Mesendoderm (in vitro differentiated cells): ENCODE results near the gene EML4. TPM values are rescaled to one million over a fixed set of nuclear protein-coding genes. Genes with fewer than 3 reads are reported as not detected.
"Not testable (repeated sequence)": the region's sequence is repeated elsewhere in the genome, so short reads cannot be mapped to it uniquely, and the experiment has no call there.

Experiments used
- DNase-seq: peaks from one replicate; pipeline ENCODE4 v3.0.0; 2013
- H2AK5ac ChIP-seq: 2 replicates; pipeline ENCODE4 v1.6.1; 2013; ENCODE audit warnings: low read length, inconsistent platforms
- H2BK120ac ChIP-seq: 2 replicates; pipeline ENCODE4 v1.6.1; 2013; ENCODE audit warnings: low read depth, mild to moderate bottlenecking, low read length, moderate library complexity, mixed read lengths
- H2BK15ac ChIP-seq: replicated peaks from 2 replicates; pipeline ENCODE4 v1.6.1; 2013; ENCODE audit warnings: low read depth, mild to moderate bottlenecking, moderate library complexity
- H2BK5ac ChIP-seq: 2 replicates; pipeline ENCODE4 v1.6.1; 2013; ENCODE audit warnings: low read length, inconsistent platforms
- H3K18ac ChIP-seq: 2 replicates; pipeline ENCODE4 v1.6.1; 2013; ENCODE audit warnings: mild to moderate bottlenecking, low read length, mixed read lengths
- H3K23ac ChIP-seq: one replicate; pipeline ENCODE4 v1.6.1; 2013; ENCODE audit warnings: low read length
- H3K27ac ChIP-seq: 2 replicates; pipeline ENCODE4 v1.5.1; 2013; ENCODE audit warnings: low read depth, mild to moderate bottlenecking, inconsistent platforms, low read length, moderate library complexity
- H3K27me3 ChIP-seq: 2 replicates; pipeline ENCODE4 v1.6.1; 2013; ENCODE audit warnings: low read length, control low read depth, mild to moderate bottlenecking, inconsistent platforms; ENCODE audit not compliant: insufficient read depth, poor library complexity
- H3K36me3 ChIP-seq: 2 replicates; pipeline ENCODE4 v1.6.1; 2013; ENCODE audit warnings: low read length, inconsistent platforms; ENCODE audit not compliant: control insufficient read depth, insufficient read depth
- H3K4ac ChIP-seq: one replicate; pipeline ENCODE4 v1.6.1; 2013; ENCODE audit warnings: low read depth, mild to moderate bottlenecking, low read length, moderate library complexity
- H3K4me1 ChIP-seq: 2 replicates; pipeline ENCODE4 v1.6.1; 2013; ENCODE audit warnings: low read depth, low read length, inconsistent platforms; ENCODE audit not compliant: control insufficient read depth
- H3K4me2 ChIP-seq: 2 replicates; pipeline ENCODE4 v1.6.1; 2013; ENCODE audit warnings: low read length
- H3K4me3 ChIP-seq: 2 replicates; pipeline ENCODE4 v1.5.1; 2013; ENCODE audit warnings: mild to moderate bottlenecking, low read length
- H3K56ac ChIP-seq: one replicate; pipeline ENCODE4 v1.6.1; 2013; ENCODE audit warnings: low read length
- H3K79me1 ChIP-seq: 2 replicates; pipeline ENCODE4 v1.6.1; 2013; ENCODE audit warnings: low read length, inconsistent platforms
- H3K79me2 ChIP-seq: 2 replicates; pipeline ENCODE4 v1.6.1; 2013; ENCODE audit warnings: mild to moderate bottlenecking, low read length; ENCODE audit not compliant: control insufficient read depth, insufficient read depth
- H3K9ac ChIP-seq: 2 replicates; pipeline ENCODE4 v1.6.1; 2013; ENCODE audit warnings: low read length, inconsistent platforms
- H4K5ac ChIP-seq: one replicate; pipeline ENCODE4 v1.6.1; 2013; ENCODE audit warnings: low read length
- H4K8ac ChIP-seq: one replicate; pipeline ENCODE4 v1.6.1; 2013; ENCODE audit warnings: low read depth, mild to moderate bottlenecking, control low read depth, low read length, moderate library complexity
- WGBS: extraction: QIAGEN DNeasy Blood & Tissue Kit; methylation state at CpG from one replicate; pipeline ENCODE4 v1.1.7; 2013; ENCODE audit warnings: low lambda C conversion rate, missing lambda C conversion rate; ENCODE audit not compliant: insufficient coverage; ENCODE audit errors: extremely low coverage; 5-methylcytosine and 5-hydroxymethylcytosine counted together
- polyA plus RNA-seq, 2 experiments: library from polyadenylated mRNA; stranded (reverse); fragments of 200-250 nt; gene quantifications; one replicate each; pipeline ENCODE4 v1.2.3, GENCODE V29; 2013

EML4 gene
- polyA plus RNA-seq (2013, experiment 1 of 2): 55.7 TPM
- 54.9 TPM for polyA plus RNA-seq (2013, experiment 2 of 2)

- Histone ChIP-seq H3K4me1 (no peaks in the 10 kb centered on the region), H3K18ac (peak within 1 kb of the TSS; percentile 45), H3K27me3 (no peaks in the 10 kb centered on the region), H2AK5ac (no peak within 1 kb of the TSS), H3K4me2 (peak within 1 kb of the TSS; percentile 42), H3K36me3 (no peaks in the 10 kb centered on the region), H4K5ac (peak within 1 kb of the TSS; percentile 7), H2BK15ac (no peak within 1 kb of the TSS), H4K8ac (no peak within 1 kb of the TSS), H3K27ac (peak within 1 kb of the TSS; percentile 25), H3K4ac (peak within 1 kb of the TSS; percentile 58), H3K79me2 (peaks cover 27% of the 10 kb centered on the region), H3K56ac (peak within 1 kb of the TSS; percentile 96), H3K79me1 (peaks cover 2% of the 10 kb centered on the region), H3K4me3 (peak within 1 kb of the TSS; percentile 90), H3K9ac (peak within 1 kb of the TSS; percentile 92), H3K23ac (peak within 1 kb of the TSS; percentile 48), H2BK120ac (no peak within 1 kb of the TSS), H2BK5ac (peak within 1 kb of the TSS; percentile 31)
- peak; percentile 94 for DNase-seq
- WGBS: no CpG with 5 or more reads among the region's 88 CpGs
Measured at GRCh38 chr2:42169100-42169873, at the start of gene EML4. Gene EML4, plus strand, starts transcription at chr2:42169353. Its CDS starts 259 bp downstream, at chr2:42169612.

- Histone ChIP-seq H3K27ac (no peak overlapping the region), H2BK5ac (no peak overlapping the region), H3K79me1 (no peaks in the 10 kb centered on the region), H3K18ac (no peak overlapping the region), H2BK120ac (no peak overlapping the region), H4K8ac (no peak overlapping the region), H3K9ac (no peak overlapping the region), H3K36me3 (no peaks in the 10 kb centered on the region), H3K79me2 (no peaks in the 10 kb centered on the region), H3K27me3 (no peaks in the 10 kb centered on the region), H2AK5ac (no peak overlapping the region), H3K4ac (no peak overlapping the region), H3K4me3 (no peak overlapping the region), H2BK15ac (peak overlapping the region; percentile 74), H4K5ac (no peak overlapping the region), H3K23ac (no peak overlapping the region), H3K4me2 (no peak overlapping the region), H3K56ac (no peak overlapping the region), H3K4me1 (peaks cover 6% of the 10 kb centered on the region)
- DNase-seq: no peak
Measured at GRCh38 chr2:42123426-42123825, 45.7 kb upstream of the EML4 start.

GRCh38 chr2:42124011-42124785, 45.0 kb upstream of the EML4 start:
- DNase-seq: no peak
- Histone ChIP-seq H3K4me1 (peaks cover 6% of the 10 kb centered on the region), H3K79me1 (no peaks in the 10 kb centered on the region), H4K8ac (no peak overlapping the region), H3K18ac (no peak overlapping the region), H4K5ac (no peak overlapping the region), H3K9ac (no peak overlapping the region), H2BK15ac (no peak overlapping the region), H3K4ac (no peak overlapping the region), H3K56ac (no peak overlapping the region), H2BK120ac (no peak overlapping the region), H3K4me3 (no peak overlapping the region), H2AK5ac (no peak overlapping the region), H3K27me3 (no peaks in the 10 kb centered on the region), H3K27ac (no peak overlapping the region), H3K79me2 (no peaks in the 10 kb centered on the region), H2BK5ac (no peak overlapping the region), H3K4me2 (no peak overlapping the region), H3K36me3 (no peaks in the 10 kb centered on the region), H3K23ac (no peak overlapping the region)
- no CpG with 5 or more reads among the region's 6 CpGs for WGBS

- no peak overlapping the region for H3K23ac ChIP-seq
Measured at GRCh38 chr2:42125841-42126594, 43.1 kb upstream of the EML4 start.

GRCh38 chr2:42126873-42127272, 42.3 kb upstream of the EML4 start:
- not testable (repeated sequence) for H2AK5ac ChIP-seq, H3K4me3 ChIP-seq, H3K4me1 ChIP-seq, H3K79me1 ChIP-seq, H3K23ac ChIP-seq, H4K8ac ChIP-seq, H4K5ac ChIP-seq, H2BK15ac ChIP-seq, H3K36me3 ChIP-seq, H3K18ac ChIP-seq, H2BK120ac ChIP-seq, H3K4me2 ChIP-seq, H3K79me2 ChIP-seq, H3K27me3 ChIP-seq, H2BK5ac ChIP-seq, H3K4ac ChIP-seq, H3K9ac ChIP-seq, H3K27ac ChIP-seq, DNase-seq, H3K56ac ChIP-seq
- no CpG with 5 or more reads among the region's 10 CpGs for WGBS

More at GRCh38 chr2:42125841-42126594, 43.1 kb upstream of the EML4 start:
- Histone ChIP-seq H3K36me3 (no peaks in the 10 kb centered on the region), H4K5ac (no peak overlapping the region), H2AK5ac (no peak overlapping the region), H2BK15ac (no peak overlapping the region), H3K27me3 (no peaks in the 10 kb centered on the region), H4K8ac (no peak overlapping the region), H3K56ac (no peak overlapping the region), H2BK120ac (no peak overlapping the region), H3K4me3 (no peak overlapping the region), H3K4ac (no peak overlapping the region), H3K4me1 (peaks cover 6% of the 10 kb centered on the region), H3K4me2 (no peak overlapping the region), H3K9ac (no peak overlapping the region), H2BK5ac (no peak overlapping the region), H3K18ac (no peak overlapping the region), H3K79me2 (no peaks in the 10 kb centered on the region), H3K79me1 (no peaks in the 10 kb centered on the region), H3K27ac (no peak overlapping the region)
- WGBS: 100% methylated on average over 2 of the region's 10 CpGs
- DNase-seq: peak; percentile 70
